Measurements from ENCODE around the gene ABCC2.

Gene ABCC2

GRCh38 chr10:99851825-99852224 lies 69.4 kb downstream of the ABCC2 start:
- no peak for DNase-seq (ENCODE audit: low read depth)
- TF ChIP-seq CTCF (IDR thresholded peaks at IDR 0.05; ENCODE audit: low read depth, low read length) (no peak), MYC (IDR thresholded peaks at IDR 0.05; ENCODE audit: low read depth, low read length) (no peak), MAX (IDR thresholded peaks at IDR 0.05; ENCODE audit: low read depth, low read length) (no peak), POLR2A (IDR thresholded peaks at IDR 0.05; ENCODE audit: extremely low read depth, insufficient read length) (no peak)
- no peak overlapping the region for H3K4me3 ChIP-seq (ENCODE audit: low read depth, low read length)

- no peak for DNase-seq (ENCODE audit: low read depth)
- no peak overlapping the region for H3K4me3 ChIP-seq (ENCODE audit: low read depth, low read length)
- TF ChIP-seq MAX (IDR thresholded peaks at IDR 0.05; ENCODE audit: low read depth, low read length), result no peak
- no peak for TF ChIP-seq MYC (IDR thresholded peaks at IDR 0.05; ENCODE audit: low read depth, low read length)
- no peak for TF ChIP-seq CTCF (IDR thresholded peaks at IDR 0.05; ENCODE audit: low read depth, low read length)
- TF ChIP-seq POLR2A (IDR thresholded peaks at IDR 0.05; ENCODE audit: extremely low read depth, insufficient read length), result no peak
Measured at GRCh38 chr10:99852481-99853213, 70.2 kb downstream of the ABCC2 start.

GRCh38 chr10:99853655-99854054 lies 71.2 kb downstream of the ABCC2 start:
- H3K4me3 ChIP-seq (ENCODE audit: low read depth, low read length), result no peak overlapping the region
- no peak for DNase-seq (ENCODE audit: low read depth)
- no peak for TF ChIP-seq POLR2A (IDR thresholded peaks at IDR 0.05; ENCODE audit: extremely low read depth, insufficient read length)
- no peak for TF ChIP-seq MAX (IDR thresholded peaks at IDR 0.05; ENCODE audit: low read depth, low read length)
- TF ChIP-seq MYC (IDR thresholded peaks at IDR 0.05; ENCODE audit: low read depth, low read length), result no peak
- no peak for TF ChIP-seq CTCF (IDR thresholded peaks at IDR 0.05; ENCODE audit: low read depth, low read length)

- TF ChIP-seq CTCF (IDR thresholded peaks at IDR 0.05; ENCODE audit: low read depth, low read length) (peak; percentile 16), POLR2A (IDR thresholded peaks at IDR 0.05; ENCODE audit: extremely low read depth, insufficient read length) (no peak)
- H3K4me3 ChIP-seq (ENCODE audit: low read depth, low read length), result no peak overlapping the region
- DNase-seq (ENCODE audit: low read depth), result peak; percentile 62
Measured at GRCh38 chr10:99854860-99855259, 72.4 kb downstream of the ABCC2 start.

GRCh38 chr10:99855479-99856071 lies 73.1 kb downstream of the ABCC2 start:
- TF ChIP-seq MAX (IDR thresholded peaks at IDR 0.05; ENCODE audit: low read depth, low read length) (no peak), CTCF (IDR thresholded peaks at IDR 0.05; ENCODE audit: low read depth, low read length) (no peak), POLR2A (IDR thresholded peaks at IDR 0.05; ENCODE audit: extremely low read depth, insufficient read length) (no peak), MYC (IDR thresholded peaks at IDR 0.05; ENCODE audit: low read depth, low read length) (no peak)
- no peak for DNase-seq (ENCODE audit: low read depth)
- H3K4me3 ChIP-seq (ENCODE audit: low read depth, low read length), result no peak overlapping the region
